Bronchial epithelial cell (primary cell): ENCODE data around the gene SPTBN1. TPM values are rescaled to one million over a fixed set of nuclear protein-coding genes. Genes with fewer than 3 reads are reported as not detected.

Experiments used
- DNase-seq: peaks from one replicate; pipeline ENCODE4 v3.0.0-alpha.2; 2010; ENCODE audit warnings: low read depth
- FAIRE-seq: peaks from 2 replicates; lab custom pipeline; 2011; peaks lifted over from hg19 to GRCh38; lab: Jason Lieb, UNC
- H3K27me3 ChIP-seq: 2 replicates; pipeline ENCODE4 v1.5.1; 2011; ENCODE audit warnings: low read length; ENCODE audit not compliant: control insufficient read depth, insufficient read depth
- H3K36me3 ChIP-seq: 2 replicates; pipeline ENCODE4 v1.5.1; 2011; ENCODE audit warnings: low read length; ENCODE audit not compliant: control insufficient read depth, insufficient read depth
- H3K4me3 ChIP-seq: 2 replicates; pipeline ENCODE4 v1.5.1; 2011; ENCODE audit warnings: mild to moderate bottlenecking, low read depth, low read length, control low read depth
- total RNA-seq: library from RNA; depleted of rRNA; stranded (reverse); fragments of >200 nt; gene quantifications from 2 replicates; pipeline ENCODE4 v1.2.1, GENCODE V29; 2014
- TF ChIP-seq, protein P1 (sequence below): IDR thresholded peaks from 2 replicates; pipeline ENCODE4 v1.5.1; 2011; ENCODE audit warnings: mild to moderate bottlenecking, moderate library complexity, low read length, control low read depth, inconsistent platforms; ENCODE audit not compliant: insufficient read depth, severe bottlenecking

The SPTBN1 gene
- total RNA-seq, 1 donor from 2014 or later = 339 TPM

- H3K4me3 ChIP-seq = peak overlapping the region; percentile 89
- peaks cover 4% of the 10 kb centered on the region for H3K36me3 ChIP-seq
- FAIRE-seq (no peak), DNase-seq (no peak)
- H3K27me3 ChIP-seq = no peaks in the 10 kb centered on the region
- TF ChIP-seq, protein P1, sequence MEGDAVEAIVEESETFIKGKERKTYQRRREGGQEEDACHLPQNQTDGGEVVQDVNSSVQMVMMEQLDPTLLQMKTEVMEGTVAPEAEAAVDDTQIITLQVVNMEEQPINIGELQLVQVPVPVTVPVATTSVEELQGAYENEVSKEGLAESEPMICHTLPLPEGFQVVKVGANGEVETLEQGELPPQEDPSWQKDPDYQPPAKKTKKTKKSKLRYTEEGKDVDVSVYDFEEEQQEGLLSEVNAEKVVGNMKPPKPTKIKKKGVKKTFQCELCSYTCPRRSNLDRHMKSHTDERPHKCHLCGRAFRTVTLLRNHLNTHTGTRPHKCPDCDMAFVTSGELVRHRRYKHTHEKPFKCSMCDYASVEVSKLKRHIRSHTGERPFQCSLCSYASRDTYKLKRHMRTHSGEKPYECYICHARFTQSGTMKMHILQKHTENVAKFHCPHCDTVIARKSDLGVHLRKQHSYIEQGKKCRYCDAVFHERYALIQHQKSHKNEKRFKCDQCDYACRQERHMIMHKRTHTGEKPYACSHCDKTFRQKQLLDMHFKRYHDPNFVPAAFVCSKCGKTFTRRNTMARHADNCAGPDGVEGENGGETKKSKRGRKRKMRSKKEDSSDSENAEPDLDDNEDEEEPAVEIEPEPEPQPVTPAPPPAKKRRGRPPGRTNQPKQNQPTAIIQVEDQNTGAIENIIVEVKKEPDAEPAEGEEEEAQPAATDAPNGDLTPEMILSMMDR = no peak
Observed at GRCh38 chr2:54561010-54561409, 104.9 kb downstream of the SPTBN1 start.

DNA sequence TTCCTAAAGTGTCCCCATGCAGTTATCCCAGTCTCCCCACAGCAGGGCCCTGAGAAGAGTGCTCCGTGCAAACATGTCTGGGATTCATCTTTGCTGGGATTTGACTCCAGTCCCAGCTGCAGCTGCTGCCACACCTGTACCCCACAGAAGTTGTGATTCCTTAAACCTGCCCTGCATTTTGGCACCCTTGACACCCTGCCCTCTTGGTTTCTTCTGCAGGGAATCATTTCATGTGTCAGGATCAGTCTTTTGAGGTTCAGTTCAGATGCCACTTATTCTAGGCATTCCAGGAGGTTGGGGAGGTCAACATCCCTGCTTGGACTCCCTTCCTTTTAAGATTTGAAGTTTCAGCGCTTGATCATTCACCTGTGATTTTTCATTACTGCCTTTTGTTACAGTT lies 108.3 kb downstream of the SPTBN1 start:
- TF ChIP-seq, protein P1 = no peak
- no peak overlapping the region for H3K4me3 ChIP-seq
- DNase-seq (no peak), FAIRE-seq (no peak)
- no peaks in the 10 kb centered on the region for H3K27me3 ChIP-seq
- H3K36me3 ChIP-seq = peaks cover 4% of the 10 kb centered on the region

GRCh38 chr2:54565551-54565950 lies 109.4 kb downstream of the SPTBN1 start:
- DNase-seq (no peak), FAIRE-seq (no peak)
- peaks cover 4% of the 10 kb centered on the region for H3K36me3 ChIP-seq
- no peak overlapping the region for H3K4me3 ChIP-seq
- TF ChIP-seq, protein P1 = no peak
- no peaks in the 10 kb centered on the region for H3K27me3 ChIP-seq

GRCh38 chr2:54566896-54567295 lies 110.8 kb downstream of the SPTBN1 start:
- no peak for FAIRE-seq
- DNase-seq = no peak
- H3K4me3 ChIP-seq = no peak overlapping the region
- no peaks in the 10 kb centered on the region for H3K27me3 ChIP-seq
- TF ChIP-seq, protein P1 = no peak
- peaks cover 4% of the 10 kb centered on the region for H3K36me3 ChIP-seq

GRCh38 chr2:54568876-54569321 lies 112.8 kb downstream of the SPTBN1 start:
- Histone ChIP-seq H3K27me3 (no peaks in the 10 kb centered on the region), H3K4me3 (no peak overlapping the region), H3K36me3 (peaks cover 4% of the 10 kb centered on the region)
- DNase-seq = peak; percentile 61
- no peak for FAIRE-seq
- TF ChIP-seq, protein P1 = no peak

GRCh38 chr2:54569745-54570301 lies 113.7 kb downstream of the SPTBN1 start:
- Histone ChIP-seq H3K27me3 (no peaks in the 10 kb centered on the region), H3K36me3 (peaks cover 1% of the 10 kb centered on the region), H3K4me3 (no peak overlapping the region)
- FAIRE-seq (no peak), DNase-seq (peak; percentile 67)
- TF ChIP-seq, protein P1 = no peak
